ENCODE measurements around the gene OR8K3.

The OR8K3 gene

GRCh38 chr11:56314844-56315243 is at the start of gene OR8K3:
Gene OR8K3 (plus strand): TSS chr11:56315144. CDS start chr11:56318307, 3,163 bp downstream.
- no peak within 1 kb of the TSS for H3K4me3 ChIP-seq (ENCODE audit: low read depth, low read length)
- no peak for DNase-seq (ENCODE audit: low read depth)
- TF ChIP-seq, protein P1, sequence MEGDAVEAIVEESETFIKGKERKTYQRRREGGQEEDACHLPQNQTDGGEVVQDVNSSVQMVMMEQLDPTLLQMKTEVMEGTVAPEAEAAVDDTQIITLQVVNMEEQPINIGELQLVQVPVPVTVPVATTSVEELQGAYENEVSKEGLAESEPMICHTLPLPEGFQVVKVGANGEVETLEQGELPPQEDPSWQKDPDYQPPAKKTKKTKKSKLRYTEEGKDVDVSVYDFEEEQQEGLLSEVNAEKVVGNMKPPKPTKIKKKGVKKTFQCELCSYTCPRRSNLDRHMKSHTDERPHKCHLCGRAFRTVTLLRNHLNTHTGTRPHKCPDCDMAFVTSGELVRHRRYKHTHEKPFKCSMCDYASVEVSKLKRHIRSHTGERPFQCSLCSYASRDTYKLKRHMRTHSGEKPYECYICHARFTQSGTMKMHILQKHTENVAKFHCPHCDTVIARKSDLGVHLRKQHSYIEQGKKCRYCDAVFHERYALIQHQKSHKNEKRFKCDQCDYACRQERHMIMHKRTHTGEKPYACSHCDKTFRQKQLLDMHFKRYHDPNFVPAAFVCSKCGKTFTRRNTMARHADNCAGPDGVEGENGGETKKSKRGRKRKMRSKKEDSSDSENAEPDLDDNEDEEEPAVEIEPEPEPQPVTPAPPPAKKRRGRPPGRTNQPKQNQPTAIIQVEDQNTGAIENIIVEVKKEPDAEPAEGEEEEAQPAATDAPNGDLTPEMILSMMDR (conservative IDR thresholded peaks at IDR 0.05; ENCODE audit: low read depth, low read length), result no peak

- no peak for DNase-seq (ENCODE audit: low read depth)
- TF ChIP-seq, protein P1 (conservative IDR thresholded peaks at IDR 0.05; ENCODE audit: low read depth, low read length), result no peak
- H3K4me3 ChIP-seq (ENCODE audit: low read depth, low read length), result no peak overlapping the region
Measured at GRCh38 chr11:56271092-56271491, 43.9 kb upstream of the OR8K3 start.

GRCh38 chr11:56273854-56274253 is 41.1 kb upstream of the OR8K3 start, which contains the start of gene OR5T1:
Gene OR5T1 (plus strand): TSS chr11:56274154. CDS start chr11:56275639, 1,485 bp downstream.
- DNase-seq (ENCODE audit: low read depth), result no peak
- no peak within 1 kb of the TSS for H3K4me3 ChIP-seq (ENCODE audit: low read depth, low read length)
- TF ChIP-seq, protein P1 (conservative IDR thresholded peaks at IDR 0.05; ENCODE audit: low read depth, low read length), result no peak

- H3K4me3 ChIP-seq (ENCODE audit: low read depth, low read length), result no peak within 1 kb of the TSS
- TF ChIP-seq, protein P1 (conservative IDR thresholded peaks at IDR 0.05; ENCODE audit: low read depth, low read length), result no peak
- DNase-seq (ENCODE audit: low read depth), result no peak
Measured at GRCh38 chr11:56292154-56292553, 22.8 kb upstream of the OR8K3 start, which contains the start of gene OR8H1. Gene OR8H1 (minus strand): TSS chr11:56292254. CDS start chr11:56291062, 1,192 bp downstream.

DNA sequence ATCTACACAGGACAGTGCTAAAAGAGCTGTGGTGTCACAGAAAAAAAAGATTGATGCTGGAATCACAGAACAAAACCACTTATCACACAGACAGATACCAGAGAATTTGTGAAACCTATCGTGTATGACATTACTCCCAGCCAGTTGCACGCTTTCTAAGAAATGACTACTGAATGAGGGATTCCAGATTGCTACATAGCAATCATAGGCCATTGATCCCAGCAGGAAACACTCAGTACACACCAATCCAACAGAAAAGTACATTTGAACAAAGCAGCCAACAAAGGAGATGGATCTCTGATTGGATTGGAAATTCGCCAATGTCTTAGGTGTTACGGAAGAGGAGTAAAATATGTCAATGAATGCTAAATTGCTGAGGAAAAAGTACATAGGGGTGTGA is 18.0 kb upstream of the OR8K3 start:
- no peak for DNase-seq (ENCODE audit: low read depth)
- TF ChIP-seq, protein P1 (conservative IDR thresholded peaks at IDR 0.05; ENCODE audit: low read depth, low read length), result no peak
- no peak overlapping the region for H3K4me3 ChIP-seq (ENCODE audit: low read depth, low read length)

GRCh38 chr11:56307836-56308235 is 7.1 kb upstream of the OR8K3 start:
- no peak for DNase-seq (ENCODE audit: low read depth)
- no peak overlapping the region for H3K4me3 ChIP-seq (ENCODE audit: low read depth, low read length)
- TF ChIP-seq, protein P1 (conservative IDR thresholded peaks at IDR 0.05; ENCODE audit: low read depth, low read length), result no peak

DNA sequence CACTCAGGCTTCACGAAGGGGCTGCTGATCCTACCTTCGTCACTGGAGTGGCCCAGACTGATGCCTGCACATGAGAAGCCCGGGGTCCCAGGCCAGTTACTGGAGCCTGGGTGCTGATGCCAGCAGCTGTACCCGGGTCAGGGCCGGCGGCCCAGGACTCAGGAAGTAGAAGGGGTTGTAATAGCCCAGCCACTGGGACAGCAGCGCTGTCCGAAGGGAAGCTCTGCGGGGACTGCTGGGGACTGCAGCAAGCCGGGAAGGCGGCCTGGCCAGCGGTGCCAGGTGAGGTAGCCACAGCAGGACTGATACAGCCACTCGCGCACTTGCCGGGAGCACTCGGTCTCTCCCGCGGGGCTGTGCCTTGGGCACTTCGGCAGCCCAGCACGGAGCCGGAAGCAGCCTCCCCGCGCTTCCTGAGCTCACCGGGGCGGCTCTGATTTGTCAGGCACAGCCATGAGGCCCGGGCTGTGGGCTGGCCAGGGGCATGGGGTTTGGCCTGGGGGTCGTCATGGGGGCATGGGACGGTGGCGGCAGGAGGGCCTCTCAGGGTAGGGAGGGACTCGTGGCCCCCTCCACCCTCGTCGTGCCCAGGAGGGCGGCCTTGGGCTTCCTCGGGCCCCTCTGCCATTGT is 17.0 kb downstream of the OR8K3 start:
- DNase-seq (ENCODE audit: low read depth), result no peak
- no peak overlapping the region for H3K4me3 ChIP-seq (ENCODE audit: low read depth, low read length)
- TF ChIP-seq, protein P1 (conservative IDR thresholded peaks at IDR 0.05; ENCODE audit: low read depth, low read length), result no peak

Data from choroid plexus epithelial cell (primary cell).